Measurements from ENCODE around the gene SYNE3.
A peak's percentile ranks its signal among the peaks of the same experiment; 100 is the strongest.

SYNE3 gene

DNA sequence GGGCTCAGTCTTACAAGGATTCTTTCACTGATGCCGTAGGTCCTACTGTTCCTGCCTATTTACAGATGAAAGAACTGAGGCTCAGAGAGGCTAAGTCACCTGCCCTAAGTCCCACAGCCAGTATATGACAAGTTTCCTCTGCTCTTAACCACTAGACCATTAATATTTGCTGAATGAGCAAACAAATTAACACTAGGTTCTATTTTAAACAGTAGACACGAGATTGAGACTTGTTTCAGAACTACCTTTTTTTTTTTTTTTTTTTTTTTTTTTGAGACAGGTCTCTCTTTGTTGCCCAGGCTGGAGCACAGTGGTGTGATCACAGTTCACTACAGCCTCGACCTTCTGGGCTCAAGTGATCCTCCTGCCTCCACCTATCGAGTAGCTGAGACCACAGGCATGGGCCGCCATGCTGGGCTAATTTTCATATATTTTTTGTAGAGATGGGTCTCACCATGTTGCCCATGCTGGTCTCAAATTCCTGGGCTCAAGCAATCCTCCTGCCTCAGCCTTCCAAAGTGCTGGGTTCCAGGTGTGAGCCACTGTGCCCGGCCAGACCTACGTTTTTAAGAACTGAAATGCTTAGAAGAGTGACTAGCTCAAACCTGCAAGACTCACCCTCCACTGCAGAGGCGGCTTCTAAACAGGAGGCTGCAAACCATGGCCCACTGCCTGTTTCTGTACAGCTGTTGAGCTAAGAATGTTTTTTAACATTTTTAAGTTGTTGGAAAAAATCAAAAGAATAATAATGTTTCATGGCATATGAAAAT lies 12.9 kb downstream of the SYNE3 start:
- DNase-seq, result no peak

DNA sequence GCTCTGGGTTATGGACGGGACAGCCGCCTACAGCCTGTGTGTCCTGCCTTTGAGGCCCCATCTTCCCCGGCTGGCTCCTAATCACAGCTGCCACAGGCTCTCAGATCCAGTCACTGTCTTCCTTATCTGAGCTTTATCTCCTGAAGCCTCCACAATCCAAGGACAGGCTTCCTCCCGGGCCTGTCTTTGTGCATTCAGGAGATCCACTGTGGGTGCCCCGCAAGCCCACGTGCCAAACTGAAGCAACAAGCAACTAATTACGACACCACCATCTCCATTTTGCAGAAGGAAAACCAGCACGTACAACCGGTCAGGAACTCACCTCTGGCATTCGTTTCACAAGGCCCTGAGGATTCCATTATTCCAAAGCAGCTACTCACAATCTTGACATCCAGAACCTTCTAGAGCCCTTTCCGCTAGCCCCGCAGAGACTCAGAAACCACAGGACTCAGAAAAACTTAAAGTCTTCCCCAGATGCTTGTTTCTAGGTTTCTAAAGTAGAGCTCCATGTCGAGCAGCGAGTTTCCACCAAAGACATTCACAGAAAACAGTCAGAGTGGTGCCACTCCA lies 14.0 kb downstream of the SYNE3 start:
- DNase-seq, result peak; percentile 19

DNA sequence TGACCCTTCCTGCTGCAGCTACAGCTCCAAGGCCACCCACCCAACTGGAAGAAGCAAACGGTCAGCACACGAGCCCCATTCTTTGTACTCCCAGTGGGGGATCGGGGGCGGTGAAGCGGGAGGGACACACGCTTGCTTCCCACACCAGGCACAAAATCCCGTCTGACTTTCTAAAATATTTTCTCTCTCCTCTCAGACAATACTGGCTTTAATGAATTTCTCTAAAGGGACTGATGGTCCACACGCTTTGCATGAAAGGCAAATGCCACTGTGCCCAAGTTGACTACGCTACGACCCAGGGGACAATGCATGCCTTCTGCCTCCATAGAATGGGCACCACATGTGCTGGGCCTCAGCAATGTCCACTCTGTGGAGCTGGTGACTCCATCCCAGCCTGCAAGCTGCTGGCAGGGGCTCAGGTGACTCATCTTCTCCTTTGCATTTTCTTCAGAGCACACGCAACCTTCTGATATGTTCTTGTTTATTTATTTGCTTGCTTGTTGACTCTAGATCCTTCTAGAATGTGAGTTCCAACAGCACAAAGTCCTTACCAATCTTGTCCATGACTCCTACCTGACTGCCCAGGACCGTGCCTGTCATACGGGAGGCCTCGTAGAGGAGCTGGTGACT lies 15.6 kb downstream of the SYNE3 start:
- no peak for DNase-seq

DNA sequence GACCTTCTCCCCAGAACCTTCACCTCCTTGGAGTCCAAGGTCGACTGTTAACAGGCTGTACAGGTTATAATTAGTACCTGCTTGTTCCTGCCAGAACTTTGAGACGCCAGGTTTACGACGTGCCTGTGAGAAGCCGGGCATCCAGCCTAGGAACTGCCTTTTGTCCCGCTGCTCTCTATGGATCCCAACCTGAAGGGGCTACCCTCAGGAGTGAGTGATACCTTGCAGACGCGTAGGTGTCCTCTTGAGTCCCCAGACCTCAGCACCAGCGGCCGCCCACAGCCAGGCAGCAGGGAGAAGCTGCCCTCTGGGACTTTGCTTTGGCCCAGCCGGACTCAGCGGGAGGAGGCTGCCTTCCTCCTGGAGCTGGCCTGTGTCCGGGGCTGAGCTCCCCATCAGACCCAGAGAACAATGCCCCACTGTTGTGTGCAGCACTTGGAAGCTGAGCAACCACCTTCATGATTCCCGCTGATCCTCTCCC lies 16.2 kb downstream of the SYNE3 start:
- no peak for DNase-seq

DNA sequence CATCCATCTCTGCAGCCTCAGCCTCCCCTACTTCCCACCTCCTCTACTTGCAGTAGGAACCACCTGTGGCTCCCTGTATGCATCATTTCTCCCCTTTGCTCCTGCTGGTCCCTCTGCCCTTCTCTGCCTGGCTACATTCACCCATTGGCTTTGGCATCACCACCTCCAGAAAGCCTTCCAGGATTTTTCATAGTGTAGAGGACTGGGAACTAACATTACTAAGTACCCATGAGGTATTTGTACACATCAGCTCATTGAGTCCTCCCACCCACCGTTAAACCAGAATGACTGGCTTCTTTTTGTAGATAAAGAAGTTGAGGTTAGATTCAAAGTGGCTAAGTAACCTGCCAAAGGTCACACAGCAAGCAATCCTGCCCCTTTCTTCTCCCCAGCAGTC lies 17.1 kb downstream of the SYNE3 start:
- DNase-seq, result no peak

DNA sequence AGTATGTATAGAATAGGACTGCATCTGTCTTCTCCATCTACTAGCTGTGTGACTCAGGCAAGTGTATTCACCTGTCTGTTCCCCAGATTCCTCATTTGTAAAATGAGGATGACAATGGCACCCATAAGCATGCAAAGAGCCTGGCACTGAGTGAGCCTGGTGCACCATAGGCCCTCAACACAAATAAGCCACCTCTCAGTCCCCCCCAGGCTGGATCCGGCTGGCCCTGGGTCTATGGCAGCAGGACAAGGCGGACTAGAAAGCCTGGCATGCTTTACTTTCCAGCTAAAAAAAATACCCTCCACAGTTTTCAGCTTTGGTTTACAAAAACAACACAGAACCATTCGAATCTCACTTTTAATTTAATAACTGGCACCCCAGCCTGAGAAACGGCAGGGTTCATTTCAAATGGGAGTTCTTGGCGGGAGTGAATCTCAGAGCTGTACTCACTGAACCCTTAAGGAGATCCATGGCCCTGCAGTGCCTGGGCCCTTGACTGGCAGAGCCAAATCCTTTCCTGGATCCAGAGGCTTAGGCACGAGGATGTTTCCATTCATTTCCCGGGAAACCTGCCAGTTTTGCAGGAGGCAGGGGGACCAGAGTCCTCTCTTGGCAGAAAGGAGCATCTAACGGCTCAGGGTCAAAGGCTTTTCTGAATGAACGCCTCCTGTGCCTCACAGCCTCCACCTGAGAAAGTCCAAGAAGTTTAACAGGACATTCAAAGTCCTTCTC lies 17.7 kb downstream of the SYNE3 start:
- DNase-seq, result no peak

DNA sequence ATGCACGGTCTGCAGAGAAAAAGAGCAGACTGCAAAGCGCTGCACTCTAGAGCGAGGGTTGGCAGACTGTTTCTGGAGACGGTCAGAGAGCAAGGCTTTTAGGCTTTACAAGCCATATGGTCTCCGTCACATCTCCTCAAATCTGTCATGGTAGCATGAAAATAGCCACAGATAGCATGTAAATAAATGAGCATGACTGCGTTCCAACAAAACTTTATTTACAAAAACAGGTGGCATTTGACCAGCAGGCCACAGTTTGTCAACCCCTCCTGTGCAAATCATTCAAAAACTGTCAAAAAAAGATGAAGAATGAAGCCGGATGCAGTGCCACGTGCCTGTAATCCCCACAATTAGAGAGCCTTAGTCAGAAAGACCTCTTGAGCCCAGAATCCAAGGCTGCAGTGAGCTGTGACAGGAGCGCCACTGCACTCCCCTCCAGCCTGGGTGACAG lies 18.9 kb downstream of the SYNE3 start:
- no peak for DNase-seq

DNA sequence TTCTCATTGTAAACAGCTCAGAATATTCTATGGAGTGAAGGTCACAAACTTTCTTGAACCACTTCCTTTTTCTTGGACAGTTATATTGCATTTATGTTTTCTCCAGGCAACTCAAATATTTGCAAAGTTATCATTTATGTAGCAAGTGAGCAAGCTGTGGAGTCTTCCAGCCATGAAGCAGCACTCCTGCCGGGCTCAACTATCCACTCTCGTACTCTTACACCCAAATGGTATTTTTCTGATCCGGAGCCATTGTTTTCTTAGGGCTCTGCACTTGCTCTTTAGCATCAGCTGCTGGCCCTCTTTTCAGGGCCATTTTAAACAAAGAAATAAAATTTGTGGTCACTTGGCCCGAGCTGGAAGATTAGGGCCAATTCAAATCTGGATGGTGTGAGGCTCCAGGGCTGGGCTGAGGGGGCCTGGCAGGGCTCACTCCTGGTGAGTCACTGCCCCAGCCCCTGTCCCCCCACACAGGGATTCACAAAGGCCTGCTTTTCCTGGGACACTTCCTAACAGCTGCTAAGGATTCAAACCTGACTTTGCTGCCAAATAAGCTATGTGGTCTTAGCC lies 19.7 kb downstream of the SYNE3 start:
- DNase-seq, result no peak

DNA sequence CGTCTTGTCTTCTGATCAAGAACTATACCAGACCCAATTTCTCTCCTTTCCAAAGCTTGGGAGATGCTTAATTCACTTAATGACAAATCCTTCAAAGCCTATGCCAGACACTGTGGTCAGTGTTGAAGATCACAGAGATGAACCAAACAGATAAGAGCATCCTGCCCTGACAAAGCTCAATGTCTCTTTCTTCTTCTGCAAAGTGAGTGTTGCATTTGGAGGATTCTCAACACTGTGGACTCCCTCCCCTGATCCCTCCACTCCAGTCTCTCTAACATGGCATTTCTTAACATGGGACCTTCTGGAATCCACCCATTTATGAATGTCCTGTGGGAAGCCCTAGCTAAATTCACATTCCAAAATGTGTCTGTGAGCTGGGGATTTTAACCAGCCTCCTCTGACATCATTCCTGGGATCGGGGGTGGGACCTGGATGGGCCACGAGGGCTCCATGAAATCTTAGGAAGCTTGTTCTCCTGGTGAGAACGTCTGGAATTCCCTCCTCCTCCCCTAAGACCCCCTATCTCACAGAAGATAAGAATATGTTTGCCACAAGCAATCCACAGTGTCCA lies 20.3 kb downstream of the SYNE3 start:
- peak; percentile 3 for DNase-seq

DNA sequence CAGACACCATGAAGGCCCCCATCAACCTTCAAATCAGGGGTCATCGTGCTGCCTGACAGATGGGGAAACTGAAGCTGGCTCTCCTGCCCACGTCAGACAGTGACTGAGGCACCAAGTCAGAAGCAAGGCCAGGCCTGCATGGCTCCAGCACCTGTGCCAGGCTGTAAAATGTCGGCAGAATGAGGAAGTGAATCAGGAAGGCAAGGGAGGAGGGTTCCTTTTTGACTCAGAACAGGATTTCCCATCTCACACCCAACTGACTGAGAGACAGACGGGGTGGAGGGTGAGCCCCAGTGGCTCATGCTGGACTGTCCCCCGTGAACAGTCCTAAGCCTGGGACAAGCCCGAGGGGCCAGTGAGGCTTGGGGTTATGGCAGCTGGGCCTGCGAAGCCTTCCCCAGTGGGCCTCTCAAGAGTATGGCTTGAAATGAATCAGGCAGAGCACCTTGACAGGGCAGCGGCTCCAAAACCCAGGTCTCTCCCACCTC lies 20.9 kb downstream of the SYNE3 start:
- peak; percentile 54 for DNase-seq

DNA sequence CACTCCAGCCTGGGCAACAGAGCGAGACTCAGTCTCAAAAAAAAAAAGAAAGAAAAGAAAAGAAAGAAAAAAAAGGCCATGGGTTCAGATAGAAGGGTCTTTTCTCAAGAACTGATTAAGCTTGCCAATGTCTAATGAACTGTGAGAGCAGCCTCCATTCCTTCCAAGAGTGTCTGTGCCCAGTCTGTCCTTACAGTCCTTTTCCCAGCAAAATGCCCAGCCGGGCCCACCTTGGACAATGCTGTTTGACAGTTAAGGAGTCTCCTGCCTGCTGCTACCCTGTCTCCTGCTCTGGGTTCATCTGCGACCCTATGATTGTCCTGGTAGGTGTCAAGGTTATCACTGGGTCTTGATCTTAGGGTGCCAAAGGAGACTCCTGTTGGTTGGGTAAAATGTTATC lies 21.4 kb downstream of the SYNE3 start:
- no peak for DNase-seq

DNA sequence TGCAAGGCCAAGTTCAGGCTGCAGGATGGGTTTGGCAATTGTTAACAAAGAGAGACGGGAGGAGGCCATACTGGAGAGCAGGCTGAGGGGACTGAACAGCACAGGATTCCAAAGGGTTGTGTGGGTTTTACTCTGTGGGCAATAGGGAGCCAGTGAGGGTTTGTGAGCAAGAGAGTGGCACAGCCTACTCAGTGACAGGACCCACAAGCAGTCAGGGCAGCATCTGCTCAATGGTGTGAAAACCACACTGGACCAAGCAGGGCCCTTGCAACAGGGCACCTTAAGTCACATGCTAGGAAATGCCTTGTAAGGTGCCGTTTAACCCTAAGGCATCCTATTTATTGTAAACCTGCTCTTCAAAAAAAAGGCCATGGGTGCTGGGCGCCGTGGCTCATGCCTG lies 22.0 kb downstream of the SYNE3 start:
- DNase-seq, result no peak

DNA sequence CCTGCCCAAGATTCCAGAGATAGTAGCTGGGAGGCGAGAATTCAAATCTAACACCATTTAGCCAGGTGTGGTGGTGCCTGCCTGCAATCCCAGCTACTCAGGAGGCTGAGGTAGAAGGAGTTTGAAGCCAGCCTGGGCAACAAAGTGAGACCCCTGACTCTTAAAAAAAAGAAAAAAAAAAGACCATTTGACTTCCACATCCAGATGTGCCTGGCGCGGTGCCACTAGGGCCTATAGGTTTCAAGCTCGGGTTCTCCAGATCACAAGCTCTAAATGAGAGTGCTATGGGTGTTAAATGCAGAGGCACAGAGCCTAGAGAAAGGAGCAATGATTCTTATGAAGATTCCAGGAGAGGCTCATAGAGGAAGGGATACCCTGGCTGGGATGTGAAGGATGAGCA lies 22.5 kb downstream of the SYNE3 start:
- DNase-seq, result no peak

DNA sequence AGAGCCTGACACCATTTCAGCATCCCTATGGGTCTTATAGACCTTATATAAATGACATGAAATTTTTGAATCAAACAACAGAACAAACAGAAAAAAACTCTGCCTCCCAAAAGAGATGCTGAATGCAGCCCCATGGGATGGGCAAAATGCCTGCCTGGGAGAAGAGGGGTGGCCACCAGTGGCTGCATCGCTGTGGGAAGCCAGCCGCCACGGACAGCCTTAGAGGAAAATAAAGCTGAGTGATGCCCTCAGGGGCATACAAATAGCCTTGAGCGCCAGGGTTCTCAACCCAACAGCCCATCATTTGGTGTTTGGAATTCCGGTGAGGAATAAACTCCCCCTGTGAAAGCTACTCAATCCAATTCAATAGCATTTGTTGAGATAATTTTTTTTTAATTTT lies 22.9 kb downstream of the SYNE3 start:
- DNase-seq, result no peak

DNA sequence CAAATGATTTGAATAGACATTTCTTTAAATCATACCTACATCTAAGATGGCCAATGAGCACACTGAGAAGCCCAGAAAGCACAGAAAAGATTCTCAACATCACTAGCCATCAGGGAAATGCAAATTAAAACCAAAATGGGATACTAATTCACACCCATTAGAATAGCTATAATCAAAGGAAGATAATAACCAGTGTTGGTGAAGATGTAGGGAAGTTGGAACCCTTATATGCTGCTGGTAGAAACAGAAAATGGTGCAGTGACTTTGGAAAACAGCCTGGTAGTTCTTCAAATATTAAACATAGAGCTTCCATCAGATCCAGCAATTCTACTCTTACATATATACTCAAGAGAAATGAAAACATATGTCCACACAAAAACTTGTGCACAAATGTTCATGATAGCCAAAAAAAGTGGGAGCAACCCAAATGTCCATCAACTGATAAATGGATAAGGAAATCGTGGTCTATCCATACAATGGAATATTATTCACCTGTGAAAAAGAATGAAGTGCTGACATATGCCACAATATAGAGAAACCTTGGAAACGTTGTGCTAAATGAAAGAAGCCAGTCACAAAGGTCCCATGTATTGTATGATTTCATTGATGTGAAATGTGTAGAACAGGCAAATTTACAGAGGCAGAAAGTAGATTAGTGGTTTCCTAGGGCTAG lies 24.4 kb downstream of the SYNE3 start:
- no peak for DNase-seq

DNA sequence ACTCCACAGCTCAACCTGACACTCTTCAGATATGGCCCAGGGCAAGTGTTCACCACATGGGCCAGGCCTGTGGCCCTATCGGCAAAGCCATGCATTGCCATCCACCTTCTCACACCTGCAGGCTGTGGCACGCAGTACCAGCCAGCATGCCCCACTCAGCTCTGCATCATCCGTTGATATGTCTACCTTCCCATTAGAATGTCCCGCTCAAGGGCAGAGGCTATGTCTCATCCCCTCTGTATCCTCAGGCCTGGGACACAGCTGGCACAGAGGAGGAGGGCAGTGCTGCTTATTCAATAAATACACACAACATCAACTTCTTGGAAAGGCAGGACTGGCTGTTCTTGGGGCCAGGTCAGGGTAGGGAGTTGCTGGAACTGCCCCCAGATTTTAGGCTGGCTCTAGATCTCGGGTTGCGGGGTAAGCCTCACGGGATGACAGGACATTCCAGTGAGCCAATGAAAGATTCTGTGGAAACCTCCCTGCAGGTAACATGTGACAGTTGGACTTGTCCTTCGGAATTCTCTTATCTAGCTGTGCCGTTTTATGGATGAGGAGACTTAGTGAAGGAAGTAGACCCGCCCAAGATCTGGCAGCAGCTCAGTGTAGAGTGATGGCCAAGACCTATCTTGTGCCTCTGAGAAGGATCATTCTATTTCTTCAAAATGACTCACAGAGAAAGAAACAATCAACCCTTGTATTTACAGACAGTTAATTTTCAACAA lies 25.6 kb downstream of the SYNE3 start:
- no peak for DNase-seq

DNA sequence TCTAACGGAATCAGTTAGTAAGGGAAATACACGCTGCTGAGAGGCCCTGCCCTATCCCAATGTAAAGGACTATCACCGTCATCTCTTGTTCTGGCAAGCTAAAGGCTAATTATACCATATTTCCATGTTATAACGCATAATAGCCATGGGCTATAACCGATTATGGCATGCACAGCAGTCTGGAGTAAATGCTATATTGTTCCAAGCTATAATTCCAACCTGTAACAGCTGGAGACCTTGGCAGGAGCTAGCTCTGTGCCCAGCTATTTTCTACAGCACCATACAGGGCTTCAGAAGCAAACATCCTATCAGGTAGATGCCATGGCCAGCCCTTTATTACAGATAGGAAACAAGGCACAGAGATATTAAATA lies 26.3 kb downstream of the SYNE3 start:
- DNase-seq, result no peak

DNA sequence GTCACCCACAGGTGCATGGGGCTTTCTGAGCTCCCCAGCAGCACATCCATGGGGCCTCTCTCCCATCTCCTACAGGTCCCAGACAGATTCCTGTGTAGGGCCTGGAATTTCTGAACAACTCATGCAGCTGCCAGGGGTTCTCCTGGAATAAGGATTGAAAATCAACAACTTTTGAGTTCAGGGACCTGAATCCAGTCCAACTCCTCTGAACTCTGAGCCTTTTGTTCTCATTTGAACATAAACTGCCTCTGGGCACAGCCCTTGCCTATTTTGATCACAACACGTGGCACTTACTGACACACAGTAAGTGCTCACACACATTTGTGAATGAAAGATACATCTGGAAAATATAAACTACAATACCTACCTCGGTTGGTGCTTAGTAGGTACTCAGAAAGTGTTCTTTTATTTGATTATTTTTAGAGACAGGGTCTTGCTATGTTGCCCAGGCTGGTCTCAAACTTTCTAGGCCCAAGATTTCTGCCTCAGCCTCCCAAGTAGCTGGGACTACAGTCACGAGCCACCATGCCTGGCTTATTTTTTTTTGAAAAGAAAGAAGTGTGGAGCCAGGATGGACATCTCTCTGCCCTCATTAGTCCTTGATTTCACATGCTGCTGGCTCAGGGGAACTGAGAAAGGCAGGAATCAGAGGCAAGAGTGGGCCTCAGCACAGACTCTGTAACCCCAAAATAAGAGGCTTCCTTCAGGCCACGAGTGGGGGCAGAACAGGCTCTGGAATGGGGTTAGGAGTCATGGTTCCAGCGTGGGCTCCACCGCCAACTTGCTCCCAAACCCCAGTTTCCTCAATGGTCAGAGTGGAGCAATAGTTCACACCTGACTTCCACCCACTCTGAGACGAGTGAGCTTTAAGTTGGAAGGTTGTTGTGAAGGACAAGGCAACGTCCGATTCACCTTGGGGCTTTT lies 27.0 kb downstream of the SYNE3 start:
- no peak for DNase-seq

DNA sequence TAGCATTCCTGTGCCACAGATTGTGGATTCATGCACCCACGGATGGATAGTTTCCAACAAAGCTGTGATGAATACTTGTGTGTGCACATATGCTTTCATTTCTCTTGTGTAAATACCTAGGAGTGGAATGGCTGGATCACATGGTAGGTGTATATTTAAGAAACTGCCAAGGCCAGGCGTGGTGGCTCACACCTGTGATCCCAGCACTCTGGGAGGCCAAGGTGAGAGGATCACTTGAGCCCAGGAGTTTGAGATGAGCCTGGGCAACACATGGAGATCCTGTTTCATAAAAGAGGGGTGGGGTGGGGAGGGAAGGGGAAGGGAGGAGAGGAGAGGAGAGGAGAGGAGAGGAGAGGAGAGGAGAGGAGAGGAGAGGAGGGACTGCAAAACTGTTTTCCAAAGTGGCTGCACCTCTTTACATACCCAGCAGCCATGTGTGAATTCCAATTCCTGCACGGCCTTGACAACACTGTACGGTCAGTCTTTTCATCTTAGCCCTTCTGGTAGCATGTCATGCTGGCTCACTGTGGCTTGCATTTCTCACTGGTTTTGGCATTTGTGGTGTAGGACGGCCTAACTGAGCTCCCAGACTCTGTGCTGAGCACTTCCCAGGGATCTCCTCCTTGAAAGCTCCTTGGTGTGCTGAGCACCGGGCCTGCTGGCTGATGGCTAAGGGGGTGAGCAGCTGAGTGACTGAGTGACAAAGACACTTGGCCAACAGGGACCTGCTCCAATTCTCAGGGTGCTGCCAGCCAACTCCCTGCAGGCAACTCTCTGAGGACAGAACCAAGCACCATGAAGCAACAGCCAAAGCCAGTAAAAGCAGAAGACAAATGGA lies 27.9 kb downstream of the SYNE3 start:
- DNase-seq, result no peak

All from GF-D8 (cell line).